Body of pancreas (tissue), 4 donors: ENCODE measurements around the gene RNU6-9.

Experiments
- POLR2A ChIP-seq, 3 donors: fragments of 450-650 bp; IDR thresholded peaks; one replicate each; pipeline ENCODE4 v1.6.1; 2016; ENCODE audit warnings: antibody characterized with exemption in 3 of 3, mild to moderate bottlenecking in 2 of 3
- TF ChIP-seq, protein P1 (sequence below), 7 experiments: fragments of 450-650 bp in 4 of 7; fragments of 200-600 bp in 3 of 7; sonication (generic) in 3 of 7; IDR thresholded peaks; one replicate each; pipeline ENCODE4 v1.5.1; 2016 to 2019; ENCODE audit warnings: antibody characterized with exemption in 7 of 7

DNA sequence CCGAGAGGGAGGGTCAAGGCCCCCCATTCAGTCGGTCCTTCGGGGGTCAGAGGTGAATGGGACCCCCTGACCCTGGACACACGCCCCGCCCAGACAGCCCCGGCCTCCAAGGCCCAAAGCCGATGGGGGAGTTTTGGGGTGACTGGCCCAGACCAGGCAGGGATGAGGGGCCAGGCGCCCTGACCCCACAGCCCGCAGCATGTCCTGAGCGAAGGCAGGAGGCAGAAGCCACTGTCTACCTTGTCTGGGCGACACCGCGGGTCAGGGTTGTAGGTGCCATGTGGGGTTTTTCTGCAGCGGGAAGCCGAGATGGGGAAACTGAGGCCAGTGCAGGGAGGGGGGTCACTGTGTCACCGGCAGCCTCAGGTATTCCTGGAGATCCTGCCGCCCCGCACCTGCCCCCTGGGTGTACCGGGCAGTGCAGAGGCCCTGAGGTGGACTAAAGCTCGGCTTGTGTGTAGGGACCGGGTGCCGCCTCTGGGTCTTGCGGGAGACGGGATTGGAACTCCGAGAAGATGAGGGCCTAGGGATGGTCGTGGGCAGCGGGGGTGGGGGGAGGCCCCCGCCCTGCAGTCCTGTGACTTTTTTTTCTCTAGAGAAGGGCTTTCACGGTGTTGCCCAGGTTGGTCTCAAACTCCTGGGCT, 41.0 kb downstream of the RNU6-9 start:
- TF ChIP-seq, protein P1, sequence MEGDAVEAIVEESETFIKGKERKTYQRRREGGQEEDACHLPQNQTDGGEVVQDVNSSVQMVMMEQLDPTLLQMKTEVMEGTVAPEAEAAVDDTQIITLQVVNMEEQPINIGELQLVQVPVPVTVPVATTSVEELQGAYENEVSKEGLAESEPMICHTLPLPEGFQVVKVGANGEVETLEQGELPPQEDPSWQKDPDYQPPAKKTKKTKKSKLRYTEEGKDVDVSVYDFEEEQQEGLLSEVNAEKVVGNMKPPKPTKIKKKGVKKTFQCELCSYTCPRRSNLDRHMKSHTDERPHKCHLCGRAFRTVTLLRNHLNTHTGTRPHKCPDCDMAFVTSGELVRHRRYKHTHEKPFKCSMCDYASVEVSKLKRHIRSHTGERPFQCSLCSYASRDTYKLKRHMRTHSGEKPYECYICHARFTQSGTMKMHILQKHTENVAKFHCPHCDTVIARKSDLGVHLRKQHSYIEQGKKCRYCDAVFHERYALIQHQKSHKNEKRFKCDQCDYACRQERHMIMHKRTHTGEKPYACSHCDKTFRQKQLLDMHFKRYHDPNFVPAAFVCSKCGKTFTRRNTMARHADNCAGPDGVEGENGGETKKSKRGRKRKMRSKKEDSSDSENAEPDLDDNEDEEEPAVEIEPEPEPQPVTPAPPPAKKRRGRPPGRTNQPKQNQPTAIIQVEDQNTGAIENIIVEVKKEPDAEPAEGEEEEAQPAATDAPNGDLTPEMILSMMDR (IDR thresholded peaks at IDR 0.05): no peak
- TF ChIP-seq POLR2A (IDR thresholded peaks at IDR 0.05): no peak
